T-helper 1 cell treated with Interleukin-12 subunit alpha and Interleukin-12 subunit beta and Interleukin-4 antibody, amounts not matched to agents 30 ng/mL and 1 ng/mL, for 36 hours (primary cell): ENCODE measurements around the gene NINL. TPM values are rescaled to one million over a fixed set of nuclear protein-coding genes. Genes with fewer than 3 reads are reported as not detected.

Experiments
- intact Hi-C: fragments of 100-400 bp; cut with micrococcal nuclease; formaldehyde crosslinking; loops from one replicate; pipeline ENCODE4 v1.15.1; 2024
- total RNA-seq: library from RNA; stranded (reverse); gene quantifications from 2 replicates; pipeline ENCODE4 v1.2.3, GENCODE V29; 2022

Gene NINL
- total RNA-seq, 1 donor from 2014 or later, result 2.1 TPM

DNA sequence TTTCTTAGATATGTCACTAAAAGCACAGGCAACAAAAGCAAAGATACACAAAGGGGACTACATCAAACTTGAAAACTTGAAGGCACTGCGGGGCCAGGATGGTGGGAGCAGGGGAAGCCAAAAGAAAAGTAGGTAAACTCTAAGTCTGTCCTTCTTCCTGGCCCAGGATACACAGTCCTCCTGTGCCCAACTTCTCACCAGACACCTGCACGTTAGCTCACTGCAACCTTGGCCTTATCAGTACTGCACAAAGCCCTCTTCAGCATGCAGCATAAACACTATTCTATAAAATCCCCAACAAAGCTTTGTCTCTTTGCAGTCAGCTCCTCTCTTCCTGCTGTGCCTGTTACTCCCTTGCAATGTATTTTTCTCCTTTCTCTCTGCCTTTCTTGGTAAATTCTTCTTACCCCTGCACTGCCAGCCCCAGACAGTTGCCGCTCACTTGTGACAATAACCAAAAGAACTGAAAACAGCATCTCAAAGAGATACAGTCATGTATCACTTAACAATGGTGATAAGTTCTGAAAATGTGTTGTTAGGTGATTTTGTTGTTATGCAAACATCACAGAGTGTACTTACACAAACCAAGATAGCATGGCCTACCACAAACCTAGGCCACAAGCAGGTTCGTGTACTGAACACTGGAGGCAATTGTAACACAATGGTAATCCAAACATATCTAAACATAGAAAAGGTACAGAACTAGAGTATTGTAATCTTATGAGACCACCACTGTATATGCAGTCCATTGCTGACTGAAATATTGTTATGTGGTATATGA, 51.2 kb downstream of the NINL start:
- intact Hi-C loops, result no loop called here

DNA sequence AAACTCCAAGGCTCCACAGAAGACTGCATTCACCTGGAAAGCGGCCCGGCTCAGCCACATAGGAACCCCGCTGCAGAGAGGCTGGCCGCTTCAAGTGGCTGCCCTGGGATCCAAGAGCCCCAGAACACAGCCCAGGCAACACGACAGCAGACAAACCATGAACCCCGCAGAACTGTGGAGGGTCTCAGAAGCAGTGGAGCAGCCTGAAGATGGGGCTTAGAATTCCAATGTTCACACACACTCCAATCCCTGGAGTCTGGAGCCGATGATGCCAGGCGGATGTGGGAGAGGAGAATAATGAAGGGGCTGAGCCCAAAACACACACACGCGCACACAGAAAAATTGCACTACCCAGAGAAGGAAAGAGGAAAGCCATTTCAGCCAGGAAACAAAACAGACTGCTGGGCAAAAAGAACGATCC, 52.4 kb downstream of the NINL start:
- intact Hi-C loops, result no loop called here

DNA sequence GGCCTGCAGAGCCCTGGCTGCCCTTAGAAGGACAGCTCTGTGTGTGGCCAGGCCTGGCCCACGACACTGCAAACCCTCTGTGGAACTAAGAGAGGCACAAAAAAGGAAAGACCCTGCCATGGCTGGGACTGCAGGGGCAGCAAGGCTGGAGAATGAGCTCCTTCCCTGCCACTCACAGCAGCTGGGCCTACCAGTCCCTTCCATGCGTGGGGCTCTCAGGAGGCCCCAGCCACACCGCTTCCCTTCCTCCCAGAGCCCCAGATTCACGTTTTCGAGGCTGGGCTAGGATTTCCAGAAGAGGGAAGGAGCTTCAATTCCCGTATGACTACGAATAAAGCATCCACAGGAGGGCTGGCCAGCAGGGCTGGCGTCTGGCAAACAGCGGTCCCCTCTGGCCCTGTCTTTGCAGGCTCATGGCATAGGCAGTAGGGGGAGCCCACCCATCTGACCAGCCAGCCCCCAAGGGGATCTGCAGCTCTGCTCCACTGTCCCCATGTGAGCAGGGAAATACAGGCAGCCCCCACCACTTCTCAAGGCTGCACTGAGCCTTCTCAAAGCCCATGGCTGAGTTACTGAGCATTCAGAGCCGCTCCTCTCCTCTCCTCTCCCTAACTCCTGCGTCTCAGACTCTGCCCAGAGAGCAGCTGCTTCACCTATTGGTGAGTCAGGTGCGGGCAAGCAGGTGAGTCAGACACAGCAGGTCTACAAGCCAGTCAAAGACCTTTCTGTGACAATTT, 53.1 kb downstream of the NINL start:
- intact Hi-C loops, result no loop called here

DNA sequence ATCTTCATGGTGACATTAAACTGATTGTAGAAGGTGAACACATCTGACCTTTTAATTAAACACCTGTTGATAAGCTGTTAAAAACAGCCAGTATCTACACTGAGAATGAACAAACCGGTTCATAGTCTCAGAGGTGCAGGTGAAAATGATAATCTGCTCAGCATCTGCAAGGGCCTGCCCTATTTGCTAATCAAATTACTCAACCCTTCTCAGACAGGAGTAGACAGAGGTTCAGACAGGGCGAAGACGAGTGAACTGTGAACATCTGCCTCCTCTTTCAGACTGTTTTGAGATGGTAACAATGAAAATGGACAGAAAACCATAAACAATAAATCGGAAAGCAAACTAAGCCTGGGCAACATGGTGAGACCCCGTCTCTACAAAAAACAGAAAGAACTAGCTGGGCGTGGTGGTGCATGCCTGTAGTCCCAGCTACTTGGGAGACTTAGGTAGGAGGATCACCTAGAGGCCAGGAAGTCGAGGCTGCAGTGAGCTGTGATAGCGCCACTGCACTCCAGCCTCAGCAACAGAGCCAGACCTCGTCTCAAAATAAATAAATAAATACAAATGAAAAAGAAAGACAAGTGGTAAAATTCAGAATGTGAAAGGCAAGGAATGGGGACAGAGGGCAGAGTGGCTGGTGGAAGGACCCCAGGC, 55.9 kb downstream of the NINL start:
- intact Hi-C loops, result no loop called here

DNA sequence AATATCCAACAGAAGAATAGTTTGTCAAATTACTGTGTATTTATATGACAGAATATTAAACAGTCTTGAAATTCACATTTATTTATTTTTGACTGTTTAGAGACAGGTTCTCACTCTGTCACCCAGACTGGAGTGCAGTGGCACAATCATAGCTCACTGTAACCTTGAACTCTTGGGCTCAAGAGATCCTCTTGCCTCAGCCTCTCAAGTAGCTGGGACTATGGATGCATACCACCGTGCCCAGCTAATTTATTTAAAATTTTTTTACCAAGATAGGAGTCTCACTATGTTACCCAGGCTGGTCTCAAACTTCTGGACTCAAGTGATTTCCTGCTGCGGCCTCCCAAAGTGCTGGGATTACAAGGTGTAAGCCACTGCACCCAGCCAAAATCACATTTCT, 57.4 kb downstream of the NINL start:
- intact Hi-C loops, result no loop called here

DNA sequence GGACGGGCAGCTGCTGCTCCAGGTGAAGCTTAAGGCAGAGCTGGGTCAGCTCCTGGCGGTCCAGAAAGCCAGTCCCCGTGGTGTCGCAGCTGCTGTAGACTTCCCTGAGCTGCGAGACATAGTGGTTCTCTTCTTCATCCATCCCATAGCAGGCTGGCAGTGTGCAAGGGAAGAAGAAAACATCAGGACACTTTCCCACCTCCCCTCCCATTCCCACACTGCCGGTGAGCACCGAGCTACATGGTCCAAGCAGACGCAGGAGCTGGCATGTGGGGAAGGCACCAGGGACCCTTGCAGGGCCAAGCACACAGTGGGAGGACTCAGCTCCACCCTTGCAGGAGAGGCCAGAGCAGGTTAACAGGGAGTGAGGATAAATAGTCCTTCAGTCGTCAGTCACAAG, 58.9 kb downstream of the NINL start:
- intact Hi-C loops, result no loop called here

DNA sequence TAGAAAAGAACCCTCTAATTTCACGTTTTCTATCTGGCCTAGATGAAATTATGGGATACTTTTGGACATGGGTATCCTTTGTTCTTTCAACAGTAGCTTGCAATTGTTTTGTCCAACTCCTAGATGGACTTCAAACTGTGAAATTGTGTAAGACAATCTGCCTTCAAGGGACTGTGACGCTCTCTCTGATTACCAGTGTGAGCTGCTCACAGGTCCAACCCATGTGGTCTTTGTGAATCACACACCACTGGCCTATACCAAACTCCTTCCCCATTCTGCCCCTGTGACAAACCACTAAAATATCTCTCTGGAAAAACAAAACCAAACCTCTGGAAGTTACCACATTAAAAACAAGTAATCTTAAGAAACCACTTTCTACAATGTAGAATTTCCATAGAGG, 59.5 kb downstream of the NINL start:
- intact Hi-C loops, result no loop called here

DNA sequence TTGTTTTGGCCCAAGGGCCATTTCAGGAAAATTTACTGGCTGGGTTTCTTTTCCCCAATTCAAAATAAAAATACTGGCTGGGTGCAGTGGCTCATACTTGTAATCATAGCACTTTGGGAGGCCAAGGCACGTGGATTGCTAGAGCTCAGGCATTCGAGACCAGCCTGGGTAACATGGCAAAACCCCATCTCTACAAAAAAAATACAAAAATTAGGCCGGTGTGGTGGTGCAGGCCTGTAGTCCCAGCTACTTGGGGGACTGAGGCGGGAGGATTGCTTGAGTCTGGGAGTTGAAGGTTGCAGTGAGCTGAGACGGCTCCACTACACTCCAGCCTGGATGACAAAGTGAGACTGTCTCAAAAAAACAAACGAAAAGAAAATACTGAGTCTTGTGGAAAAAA, 60.0 kb downstream of the NINL start:
- intact Hi-C loops, result no loop called here

DNA sequence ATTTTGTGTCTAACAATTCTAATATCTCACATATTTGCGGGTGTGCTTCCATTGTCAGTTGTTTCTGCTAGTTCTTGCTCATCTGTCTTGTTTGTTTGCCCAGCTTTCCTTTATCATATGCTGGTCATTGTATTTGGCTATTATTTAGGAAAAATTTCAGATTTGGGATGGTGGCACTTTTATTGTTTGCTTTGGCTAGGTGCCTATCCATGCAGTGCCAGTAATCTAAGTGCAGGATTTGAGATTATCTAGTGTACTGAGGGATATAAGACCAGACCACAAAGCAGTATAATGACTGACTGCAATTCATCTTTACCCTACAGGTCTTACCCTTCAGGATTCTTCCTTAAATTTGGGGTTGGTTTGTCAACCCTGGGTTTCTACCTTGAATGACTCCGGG, 63.9 kb downstream of the NINL start:
- intact Hi-C loops, result no loop called here

DNA sequence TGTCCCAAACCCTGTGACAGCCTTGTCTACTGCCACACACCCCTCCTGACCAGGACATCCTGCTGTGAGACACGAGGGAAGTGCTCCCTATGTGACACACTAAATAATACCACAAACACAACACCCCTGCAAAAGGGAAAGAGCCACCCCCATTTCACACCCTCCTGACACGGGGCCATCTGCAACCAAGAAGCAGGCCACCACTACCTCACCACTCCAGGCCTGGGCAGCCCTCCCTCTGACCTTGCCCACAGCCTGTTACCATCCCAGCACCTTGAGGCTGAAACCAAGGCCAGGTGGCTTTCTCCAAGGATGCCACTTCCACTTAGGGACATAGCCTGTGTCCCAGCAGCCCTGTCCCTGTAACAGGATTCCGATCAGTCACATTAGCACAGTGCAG, 68.2 kb downstream of the NINL start:
- intact Hi-C loops, result no loop called here

DNA sequence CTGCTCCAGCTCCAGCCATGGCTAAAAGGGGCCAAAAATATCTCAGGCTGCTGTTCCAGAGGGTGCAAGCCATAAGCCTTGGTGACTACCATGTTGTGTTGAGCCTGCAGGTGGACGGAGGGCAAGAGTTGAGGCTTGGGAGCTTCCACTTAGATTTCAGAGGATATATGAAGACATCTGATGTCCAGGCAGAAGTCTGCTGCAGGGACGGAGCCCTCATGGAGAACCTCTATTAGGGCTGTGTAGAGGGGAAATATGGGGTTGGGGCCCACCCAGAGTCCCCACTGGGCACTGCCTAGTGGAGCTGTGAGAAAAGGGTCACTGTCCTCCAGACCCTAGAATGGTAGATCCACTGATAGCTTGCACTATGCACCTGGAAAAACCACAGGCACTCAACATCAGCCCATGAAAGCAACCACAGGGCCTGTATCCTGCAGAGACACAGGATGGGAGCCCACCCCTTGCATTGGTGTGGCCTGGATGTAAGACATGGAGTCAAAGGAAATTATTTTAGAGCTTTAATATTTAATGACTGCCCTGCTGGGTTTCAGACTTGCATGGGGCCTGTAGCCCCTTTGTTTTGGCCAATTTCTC, 70.5 kb downstream of the NINL start:
- intact Hi-C loops, result no loop called here

DNA sequence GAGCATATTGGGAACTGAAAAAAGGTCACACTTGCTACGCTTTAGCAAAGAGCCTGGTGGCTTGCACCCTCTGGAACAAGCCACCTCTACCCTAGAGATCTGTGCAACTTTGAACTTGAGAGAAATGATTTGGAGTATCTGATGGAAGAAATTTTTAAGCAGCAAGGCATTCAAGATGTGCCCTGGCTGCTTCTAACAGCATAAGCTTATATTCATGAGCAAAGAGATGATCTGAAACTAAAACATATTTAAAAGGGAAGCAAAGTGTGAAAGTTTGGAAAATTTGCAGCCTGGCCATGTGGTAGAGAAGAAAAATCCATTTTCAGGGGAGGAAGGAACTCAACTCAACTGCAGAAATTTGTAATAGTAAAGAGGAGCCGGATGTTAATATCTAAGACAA, 71.1 kb downstream of the NINL start:
- intact Hi-C loops, result no loop called here

DNA sequence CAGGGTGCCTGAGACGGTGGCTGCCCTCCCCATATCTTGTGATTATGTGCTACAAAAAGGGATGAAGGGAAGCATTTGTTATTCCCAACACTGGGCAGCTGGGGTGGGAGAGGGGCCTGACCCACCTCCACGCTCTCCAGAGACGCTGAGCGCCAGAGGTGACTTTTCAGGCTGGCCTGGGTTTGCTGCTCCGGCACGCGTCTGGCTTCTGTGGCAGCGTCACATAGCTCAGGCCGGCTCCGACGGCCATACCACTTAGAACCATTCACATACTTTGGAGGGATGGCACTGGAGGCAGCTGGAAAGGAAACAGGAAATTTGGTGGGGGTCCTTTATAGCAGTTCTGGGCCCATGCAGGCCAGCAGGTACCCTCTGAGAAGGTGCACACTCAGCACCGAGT, 72.6 kb downstream of the NINL start:
- intact Hi-C loops, result no loop called here

DNA sequence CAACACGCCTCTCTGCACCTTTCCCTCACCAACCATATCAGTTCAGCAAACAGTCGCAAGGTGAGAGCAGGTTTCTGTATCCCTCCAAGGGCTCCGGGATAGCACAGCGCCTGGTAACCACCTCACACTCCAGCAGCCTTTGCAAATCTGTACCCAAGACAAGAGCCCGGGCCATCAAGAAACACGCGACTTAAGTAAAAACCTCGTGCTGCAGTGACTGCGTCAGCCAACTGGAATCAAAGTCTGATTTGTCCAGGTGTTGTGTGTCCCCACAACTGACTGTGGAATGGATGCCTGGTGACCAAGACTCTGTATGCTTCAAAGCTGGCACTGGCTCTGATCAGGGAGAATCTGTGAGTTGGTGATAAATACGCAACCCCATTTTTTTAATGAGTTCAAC, 74.1 kb downstream of the NINL start:
- intact Hi-C loops, result no loop called here

DNA sequence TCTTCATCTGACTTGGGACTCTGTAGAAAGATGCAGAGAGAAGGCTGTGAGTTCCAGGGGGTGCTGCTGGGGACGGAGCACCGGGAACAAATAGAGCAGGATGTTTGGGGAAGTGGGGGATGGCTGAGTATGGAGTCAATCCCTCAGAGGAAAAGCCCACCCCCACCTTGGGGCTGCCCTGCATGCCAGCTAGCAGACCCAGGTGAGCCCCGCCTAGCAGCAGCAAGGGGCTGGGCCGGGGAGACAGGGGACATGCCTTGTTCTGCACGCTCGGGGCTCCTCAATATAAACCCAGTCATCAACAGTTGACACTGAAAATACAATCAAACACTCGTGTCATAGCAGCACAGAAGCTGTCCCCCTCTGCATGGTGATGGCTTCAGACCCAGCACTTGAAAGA, 74.6 kb downstream of the NINL start:
- intact Hi-C loops, result no loop called here

DNA sequence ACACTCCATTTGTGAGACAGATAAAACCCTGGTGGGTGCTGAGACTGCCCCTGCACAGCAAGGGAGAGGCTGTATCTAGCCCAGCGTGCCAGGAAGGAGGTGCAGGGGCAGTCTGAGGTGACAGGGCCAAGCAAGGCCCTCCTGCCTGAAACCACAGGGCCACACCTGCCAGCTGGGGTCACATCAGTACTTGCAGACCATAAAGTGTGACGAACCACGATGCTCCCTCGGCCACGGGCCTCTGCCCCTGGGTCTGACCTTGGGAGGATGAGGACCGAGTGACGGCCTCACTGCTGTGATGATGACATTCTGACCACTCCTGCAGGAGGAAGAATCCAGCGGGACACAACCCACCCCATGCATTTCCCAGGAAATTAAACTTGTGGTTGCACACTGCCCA, 75.1 kb downstream of the NINL start:
- intact Hi-C loops, result no loop called here

DNA sequence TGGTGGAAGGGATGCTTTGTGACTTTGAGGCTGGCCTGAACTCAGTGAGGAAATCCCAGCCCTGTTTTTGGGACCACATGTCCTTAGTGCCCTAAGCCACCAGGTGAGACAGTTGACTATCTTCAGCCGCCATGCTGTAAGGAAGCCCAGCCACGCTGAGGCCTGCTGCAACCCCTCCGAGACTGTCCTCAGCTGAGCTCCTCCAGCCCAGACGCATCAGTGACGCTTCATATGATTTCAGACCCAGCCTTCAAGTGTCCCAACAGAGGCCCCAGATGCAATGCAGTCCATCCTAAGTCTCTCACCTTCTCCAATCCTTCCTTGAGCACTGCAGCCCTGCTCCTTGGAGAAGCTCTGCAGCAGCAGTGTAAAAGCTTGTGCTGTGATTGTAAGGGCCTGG, 76.2 kb downstream of the NINL start:
- intact Hi-C loops, result no loop called here

DNA sequence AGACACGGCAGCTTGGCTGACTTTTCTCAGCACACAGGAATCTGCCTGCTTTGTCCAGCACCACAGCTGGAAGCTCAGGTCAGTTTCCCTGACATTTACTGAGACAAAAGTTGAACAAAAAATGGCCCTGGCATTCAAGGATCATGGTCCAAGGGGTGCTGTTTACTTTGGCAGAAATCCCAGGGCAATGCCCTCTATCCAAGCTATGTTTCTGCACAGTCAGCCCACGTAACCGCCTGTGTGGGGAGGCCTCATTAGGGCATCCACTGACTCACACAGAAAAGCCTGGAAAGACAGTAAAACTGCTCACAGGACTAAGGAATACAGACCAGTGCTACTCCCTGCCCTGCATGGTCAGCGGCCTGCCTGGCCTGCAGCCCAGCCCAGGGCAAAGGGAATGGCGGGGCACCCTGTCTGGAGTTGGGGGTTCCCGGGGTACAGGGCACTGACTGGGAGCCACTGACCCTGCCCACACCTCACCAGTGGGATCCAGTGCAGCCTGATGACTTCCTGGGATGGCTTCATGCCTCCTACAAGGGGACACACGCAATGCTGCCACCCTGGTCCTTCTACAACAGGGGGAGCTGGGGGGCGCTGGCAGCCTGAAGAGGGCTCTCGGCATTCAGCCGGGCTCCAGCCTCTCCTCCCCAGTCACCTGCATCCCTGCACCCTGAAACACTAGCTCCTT, 77.1 kb downstream of the NINL start:
- intact Hi-C loops, result no loop called here

DNA sequence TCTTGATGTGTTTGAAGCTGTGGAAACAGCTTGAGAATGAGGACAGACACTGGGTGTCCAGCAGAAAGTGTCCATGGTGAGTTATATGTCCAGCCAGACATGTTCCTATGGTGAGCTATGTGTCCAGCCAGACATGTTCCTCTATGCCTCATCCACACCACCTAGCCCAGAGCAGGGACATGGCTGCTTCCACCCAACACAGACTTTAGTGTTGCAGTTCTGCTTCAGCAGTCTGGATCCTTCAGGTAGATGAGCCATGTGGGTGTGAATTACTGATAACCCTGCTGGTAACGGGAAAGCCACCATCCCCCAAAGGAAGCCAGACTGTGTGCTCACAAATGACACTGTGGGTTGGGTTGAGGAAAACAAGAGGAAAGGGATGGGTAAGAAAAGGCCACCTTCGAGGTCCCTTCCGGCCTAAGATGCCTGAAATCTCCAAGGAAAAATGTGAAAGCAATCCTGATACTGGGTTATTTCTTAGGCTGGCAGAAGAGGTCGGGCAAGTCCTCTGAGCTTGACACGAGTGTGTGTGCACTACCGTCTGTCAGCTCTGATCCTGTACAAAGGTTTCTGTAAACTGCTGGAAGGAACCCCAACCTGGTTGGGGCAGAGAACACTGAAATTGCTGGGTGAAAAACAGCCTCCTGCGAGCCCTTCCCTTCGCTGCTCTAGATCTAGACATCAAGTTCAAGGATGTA, 77.8 kb downstream of the NINL start:
- intact Hi-C loops, result no loop called here

DNA sequence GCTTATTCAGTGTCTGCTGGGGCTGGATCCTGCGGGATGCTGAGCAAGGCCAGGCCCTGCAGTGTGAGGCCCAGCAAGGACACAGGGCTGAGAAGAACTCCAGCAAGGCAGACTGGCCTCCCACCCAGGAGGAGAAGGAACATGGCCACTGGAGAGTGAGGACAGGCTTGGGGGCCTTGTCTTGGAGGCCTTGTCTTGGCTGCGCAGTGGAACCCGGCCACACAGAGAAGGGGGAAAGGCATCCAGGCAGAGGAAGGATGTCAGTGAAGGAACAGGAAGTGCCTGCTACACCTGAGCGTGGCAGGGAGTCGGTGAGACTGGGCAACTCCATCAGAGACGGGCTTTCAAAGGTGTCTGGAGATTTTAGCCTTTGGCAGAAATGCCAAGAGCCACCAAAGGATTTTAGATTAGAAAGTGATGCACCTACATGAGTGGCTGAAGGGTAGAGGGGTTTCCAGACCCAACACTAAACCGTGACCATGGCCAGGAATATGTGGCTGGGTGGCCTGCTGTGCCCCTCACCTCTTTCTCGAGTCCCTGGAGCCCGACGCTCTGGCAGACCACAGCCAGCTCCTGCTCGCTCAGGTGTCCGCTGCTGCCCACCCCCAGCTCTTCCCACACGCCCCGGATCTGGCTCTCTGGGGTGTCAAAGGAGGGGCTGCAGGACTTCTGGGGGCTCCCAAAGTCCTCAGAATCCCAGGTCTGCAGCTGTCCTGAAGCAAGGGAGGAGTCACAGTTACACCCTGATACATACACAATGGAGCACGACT, 80.8 kb downstream of the NINL start:
- intact Hi-C loops, result no loop called here
